A204.1 (cell line): ENCODE data around the gene NLRX1.
"Not testable (repeated sequence)": the region's sequence is repeated elsewhere in the genome, so short reads cannot be mapped to it uniquely, and the experiment has no call there.

Experiments
- FAIRE-seq: peaks from 2 replicates; lab custom pipeline; 2012; peaks lifted over from hg19 to GRCh38; lab: Jason Lieb, UNC

Gene NLRX1, protein sequence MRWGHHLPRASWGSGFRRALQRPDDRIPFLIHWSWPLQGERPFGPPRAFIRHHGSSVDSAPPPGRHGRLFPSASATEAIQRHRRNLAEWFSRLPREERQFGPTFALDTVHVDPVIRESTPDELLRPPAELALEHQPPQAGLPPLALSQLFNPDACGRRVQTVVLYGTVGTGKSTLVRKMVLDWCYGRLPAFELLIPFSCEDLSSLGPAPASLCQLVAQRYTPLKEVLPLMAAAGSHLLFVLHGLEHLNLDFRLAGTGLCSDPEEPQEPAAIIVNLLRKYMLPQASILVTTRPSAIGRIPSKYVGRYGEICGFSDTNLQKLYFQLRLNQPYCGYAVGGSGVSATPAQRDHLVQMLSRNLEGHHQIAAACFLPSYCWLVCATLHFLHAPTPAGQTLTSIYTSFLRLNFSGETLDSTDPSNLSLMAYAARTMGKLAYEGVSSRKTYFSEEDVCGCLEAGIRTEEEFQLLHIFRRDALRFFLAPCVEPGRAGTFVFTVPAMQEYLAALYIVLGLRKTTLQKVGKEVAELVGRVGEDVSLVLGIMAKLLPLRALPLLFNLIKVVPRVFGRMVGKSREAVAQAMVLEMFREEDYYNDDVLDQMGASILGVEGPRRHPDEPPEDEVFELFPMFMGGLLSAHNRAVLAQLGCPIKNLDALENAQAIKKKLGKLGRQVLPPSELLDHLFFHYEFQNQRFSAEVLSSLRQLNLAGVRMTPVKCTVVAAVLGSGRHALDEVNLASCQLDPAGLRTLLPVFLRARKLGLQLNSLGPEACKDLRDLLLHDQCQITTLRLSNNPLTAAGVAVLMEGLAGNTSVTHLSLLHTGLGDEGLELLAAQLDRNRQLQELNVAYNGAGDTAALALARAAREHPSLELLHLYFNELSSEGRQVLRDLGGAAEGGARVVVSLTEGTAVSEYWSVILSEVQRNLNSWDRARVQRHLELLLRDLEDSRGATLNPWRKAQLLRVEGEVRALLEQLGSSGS

DNA sequence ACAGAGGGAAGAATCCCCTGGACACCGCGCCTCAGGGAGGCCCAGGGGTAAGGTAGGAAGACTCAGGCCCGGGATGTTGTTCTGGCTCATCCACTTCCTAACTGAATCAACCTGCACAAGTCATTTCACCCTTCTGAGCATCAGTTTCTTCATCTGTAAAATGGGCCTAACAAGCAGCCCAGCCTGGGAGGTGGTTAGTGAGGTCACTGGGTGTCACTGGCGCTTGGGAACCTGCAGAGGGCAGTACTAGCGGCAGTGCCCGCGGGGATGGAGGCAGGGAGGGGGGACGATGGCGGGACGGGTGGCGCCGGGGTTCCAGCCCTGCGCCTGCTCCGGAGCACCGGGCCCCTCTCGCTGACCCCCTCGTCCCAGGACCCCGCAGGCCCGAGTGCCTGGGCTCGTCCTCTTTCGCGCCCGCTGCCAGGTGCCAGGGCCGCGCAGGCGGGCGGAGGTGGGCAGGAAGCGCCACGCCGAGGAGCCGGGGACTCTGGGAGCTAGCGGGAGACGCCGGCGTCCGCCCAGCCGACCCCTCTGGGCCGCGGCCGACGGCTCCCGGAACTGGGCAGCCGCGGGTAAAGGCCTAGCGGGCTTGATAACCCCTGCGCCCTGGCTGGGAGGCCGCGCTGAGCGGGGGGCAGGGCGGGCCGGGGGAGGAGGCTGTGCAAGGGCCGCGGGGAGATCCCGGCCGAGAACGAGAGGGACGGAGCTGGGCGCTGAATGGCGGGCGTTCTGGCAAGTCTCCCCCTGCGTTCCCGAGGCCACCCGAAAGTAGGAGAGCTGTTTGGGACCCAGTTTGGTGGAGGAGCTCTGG is at the start of gene NLRX1:
NLRX1 (plus strand) TSS at position 255 of the 811 bp plus-strand sequence. CDS start 2,679 bp downstream, outside the sequence.
- no peak for FAIRE-seq

DNA sequence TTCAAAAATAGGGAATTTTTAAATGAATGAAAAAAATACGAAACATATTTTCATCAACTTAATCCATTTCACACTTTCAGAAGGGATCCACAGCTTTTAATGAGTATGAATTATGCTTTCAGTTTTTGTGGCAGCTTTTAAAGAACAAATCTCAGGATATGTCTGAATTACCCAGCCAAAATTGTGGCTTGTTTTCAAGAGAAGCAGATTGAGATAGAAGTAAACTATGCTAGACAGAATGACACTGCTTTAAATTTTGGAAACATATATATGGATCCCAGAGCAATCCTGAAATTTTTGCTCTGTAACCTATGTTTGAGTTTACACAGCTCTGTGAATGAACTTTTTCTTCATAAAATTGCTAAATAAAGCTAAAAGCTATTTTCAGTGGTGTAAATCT is 49.6 kb upstream of the NLRX1 start:
- FAIRE-seq = no peak

DNA sequence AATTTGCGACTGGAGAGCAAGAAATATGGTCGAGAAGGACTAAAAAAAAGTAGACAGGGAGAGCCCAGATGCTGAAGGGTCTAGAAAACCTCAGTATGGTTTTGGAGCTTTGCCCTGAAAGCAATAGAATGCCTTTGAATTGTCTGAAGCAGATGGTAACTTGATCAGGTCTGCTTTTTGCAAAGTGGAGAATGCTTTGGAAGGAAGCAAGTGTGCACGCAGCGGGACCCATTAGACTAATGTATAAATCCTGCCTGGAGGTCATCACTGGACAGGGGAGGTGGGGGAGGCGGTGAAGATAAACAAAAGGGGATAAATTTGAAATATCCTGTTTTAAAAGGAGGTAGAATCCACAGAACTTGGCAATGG is 47.9 kb upstream of the NLRX1 start:
- FAIRE-seq = no peak

DNA sequence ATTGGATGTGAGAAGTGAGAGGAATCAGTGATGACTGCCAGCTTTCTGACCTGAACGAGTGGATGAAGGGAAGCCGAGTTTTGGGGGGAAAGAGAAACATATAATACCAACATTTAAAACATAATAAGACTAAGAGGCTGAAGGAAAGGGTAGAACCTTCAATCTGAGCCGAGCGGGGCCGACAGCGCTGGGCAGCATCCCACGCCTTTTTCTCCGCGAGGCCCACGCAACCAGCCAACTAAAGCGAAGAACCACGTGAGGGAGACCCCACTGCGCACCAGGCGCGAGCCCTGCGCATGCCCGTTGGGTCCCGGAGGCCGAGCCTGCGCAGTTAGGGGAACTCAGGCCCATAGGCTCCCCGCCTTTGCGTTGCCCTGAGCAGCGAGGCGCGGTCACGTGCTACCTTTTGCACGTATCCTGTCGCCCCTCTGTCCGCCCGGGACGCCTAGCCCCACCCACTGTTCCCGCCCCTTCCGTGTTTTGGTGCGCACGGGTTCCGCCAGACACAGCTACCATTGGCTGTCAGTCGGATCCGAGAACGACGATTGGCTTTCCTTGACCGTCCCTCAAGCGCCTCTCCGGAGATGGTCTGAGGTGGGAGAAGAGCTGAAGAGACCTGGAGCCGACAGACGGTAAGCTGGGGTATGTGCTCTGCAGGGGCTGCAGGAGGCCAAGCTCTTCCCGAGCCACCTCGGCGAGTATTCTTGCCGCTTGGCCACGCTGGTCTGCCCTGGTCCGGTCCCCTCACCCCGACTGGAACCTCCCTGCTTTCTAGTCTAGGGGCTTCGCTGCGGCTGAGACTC is 47.3 kb upstream of the NLRX1 start, which contains the start of gene HINFP:
HINFP (plus strand) TSS at position 573 of the 803 bp plus-strand sequence. CDS start 5,365 bp downstream, outside the sequence.
- peak; percentile 97 for FAIRE-seq

DNA sequence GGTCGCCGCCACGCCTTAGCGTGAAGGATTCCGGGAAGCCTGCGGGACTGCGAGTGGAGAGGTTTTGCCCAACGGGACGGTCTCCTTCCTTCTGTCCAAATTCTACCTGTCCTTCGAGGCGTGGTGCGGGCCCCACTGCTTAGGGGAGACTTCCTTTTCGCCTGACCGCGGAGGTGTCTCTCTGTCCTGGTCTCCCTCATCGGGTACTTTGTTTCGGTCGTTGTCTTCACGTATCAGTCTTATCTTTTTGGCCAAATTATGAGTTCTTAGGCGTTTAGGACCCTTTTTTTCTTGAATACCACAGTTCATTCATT is 46.8 kb upstream of the NLRX1 start:
- FAIRE-seq = no peak

DNA sequence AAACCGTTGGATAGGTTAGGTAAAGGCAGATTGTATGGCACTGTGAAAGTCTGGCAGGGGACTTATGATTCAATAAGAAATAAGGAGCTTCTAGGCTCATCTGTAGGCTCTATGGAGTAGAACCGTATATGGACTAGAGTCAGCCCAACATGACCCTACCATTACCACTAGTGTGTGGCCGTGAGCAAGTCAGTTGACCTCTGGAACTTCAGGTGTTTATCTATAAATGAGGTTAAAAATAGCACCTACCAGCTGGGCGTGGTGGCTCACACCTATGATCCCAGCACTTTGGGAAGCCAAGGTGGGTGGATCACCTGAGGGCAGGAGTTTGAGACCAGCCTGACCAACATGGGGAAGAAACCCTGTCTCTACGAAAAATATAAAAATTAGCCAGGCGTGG is 42.7 kb upstream of the NLRX1 start:
- no peak for FAIRE-seq

DNA sequence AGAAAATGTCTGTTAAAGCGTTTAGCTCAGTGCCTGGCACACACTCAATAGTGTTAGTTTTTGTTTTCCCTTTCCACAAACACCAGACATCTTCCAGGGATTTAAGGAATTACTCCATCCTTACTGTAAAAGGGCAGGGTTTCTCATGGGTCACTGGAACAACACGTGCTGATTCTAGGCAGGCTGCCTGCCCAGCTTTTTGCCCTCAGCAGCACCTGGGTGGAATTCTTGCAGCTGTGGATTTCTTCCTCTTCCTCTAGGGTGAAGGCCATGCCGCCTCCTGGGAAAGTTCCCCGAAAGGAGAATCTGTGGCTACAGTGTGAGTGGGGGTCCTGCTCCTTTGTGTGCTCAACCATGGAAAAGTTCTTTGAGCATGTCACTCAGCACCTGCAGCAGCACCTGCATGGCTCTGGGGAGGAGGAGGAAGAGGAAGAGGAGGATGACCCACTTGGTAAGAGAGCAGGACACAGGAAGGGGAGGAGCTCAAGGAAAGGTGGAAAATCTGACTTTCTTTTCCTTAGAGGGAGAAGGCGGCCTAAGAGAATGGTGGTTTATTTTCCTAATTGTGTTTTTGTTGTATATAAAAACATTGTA is 41.8 kb upstream of the NLRX1 start:
- no peak for FAIRE-seq

DNA sequence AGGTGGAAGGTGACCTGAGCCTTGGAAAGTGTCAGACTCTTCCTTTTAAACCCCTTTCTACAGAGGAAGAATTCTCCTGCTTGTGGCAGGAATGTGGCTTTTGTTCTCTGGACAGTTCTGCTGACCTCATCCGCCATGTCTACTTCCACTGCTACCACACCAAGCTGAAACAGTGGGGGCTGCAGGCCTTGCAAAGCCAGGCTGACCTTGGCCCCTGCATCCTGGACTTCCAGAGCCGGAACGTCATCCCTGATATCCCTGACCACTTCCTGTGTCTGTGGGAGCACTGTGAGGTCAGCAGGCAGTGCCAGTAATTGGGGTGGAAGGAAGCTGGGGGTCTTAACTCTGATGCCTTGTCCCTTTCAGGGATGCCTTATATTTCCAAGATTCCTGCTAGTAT is 37.9 kb upstream of the NLRX1 start:
- FAIRE-seq = no peak

DNA sequence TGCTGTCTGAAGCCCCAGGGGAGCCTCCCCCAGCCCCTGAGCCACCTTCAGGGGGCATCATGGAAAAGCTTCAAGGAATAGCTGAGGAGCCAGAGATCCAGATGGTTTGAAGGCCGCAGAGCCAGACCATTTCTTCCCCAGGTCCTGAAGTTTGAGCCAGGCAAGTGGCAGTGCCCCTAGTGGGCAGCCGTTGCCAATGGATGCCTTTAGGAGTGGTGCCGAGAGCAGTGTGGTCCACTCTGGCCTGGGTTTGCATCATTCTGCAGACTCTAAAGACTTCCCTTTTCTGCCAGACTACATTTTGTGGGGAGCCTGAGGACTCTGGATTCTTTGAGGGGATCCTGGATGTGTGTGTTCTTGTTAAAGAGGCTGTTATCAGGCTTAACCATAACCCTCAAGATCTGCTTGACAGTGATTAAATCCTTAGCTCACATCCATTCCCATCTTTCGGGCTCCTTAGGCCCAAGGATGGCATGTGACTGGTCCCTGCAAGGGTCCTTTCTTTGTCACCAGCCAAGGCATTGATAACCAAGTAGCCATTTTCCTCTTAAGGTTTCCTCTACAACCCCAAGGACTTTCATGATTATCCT is 34.0 kb upstream of the NLRX1 start:
- FAIRE-seq = no peak

DNA sequence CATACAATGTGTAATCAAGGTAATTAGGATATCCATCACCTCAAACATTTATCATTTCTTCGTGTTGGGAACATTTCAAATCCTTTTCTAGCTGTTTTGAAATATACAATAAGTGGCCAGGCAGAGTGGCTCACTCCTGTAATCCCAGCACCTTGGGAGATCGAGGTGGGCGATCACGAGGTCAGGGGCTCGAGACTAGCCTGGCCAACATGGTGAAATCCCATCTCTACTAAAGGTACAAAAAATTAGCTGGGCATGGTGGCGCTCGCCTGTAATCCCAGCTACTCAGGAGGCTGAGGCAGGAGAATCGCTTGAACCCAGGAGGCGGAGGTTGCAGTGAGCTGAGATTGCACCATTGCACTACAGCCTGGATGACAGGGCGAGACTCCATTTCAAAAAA is 29.2 kb upstream of the NLRX1 start:
- FAIRE-seq = not testable (repeated sequence)

DNA sequence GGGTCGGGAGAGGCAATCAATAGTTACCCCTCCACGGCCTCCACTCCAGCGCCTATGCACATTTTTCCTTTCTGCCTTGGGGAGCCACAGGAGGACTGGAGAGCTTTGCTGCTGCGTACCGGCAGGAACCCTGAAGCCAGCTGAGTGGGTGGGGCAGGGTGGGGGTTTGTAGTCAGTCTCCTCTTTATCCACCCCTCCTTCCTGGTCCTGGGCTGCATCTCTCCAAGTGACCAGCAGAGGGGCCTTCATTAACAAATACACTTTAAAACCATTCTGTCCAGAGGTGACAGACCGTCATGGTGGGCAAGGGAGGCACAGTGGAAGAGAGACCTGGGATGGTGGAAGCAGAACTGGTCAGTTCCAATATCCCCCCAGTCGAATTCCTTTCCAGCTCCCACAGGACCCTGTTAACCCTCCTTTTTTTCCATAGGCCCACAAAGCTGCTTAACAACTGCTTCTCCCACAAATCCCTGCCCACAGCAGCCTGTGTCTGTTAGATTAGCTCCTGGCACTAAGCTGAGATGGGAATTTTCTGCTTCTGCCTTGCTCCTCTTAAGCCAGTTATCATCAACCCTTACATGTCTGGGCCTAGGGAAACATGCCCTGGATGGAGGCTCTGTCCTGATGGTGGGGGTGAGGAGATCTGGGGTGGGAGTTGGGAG is 23.6 kb upstream of the NLRX1 start:
- no peak for FAIRE-seq

DNA sequence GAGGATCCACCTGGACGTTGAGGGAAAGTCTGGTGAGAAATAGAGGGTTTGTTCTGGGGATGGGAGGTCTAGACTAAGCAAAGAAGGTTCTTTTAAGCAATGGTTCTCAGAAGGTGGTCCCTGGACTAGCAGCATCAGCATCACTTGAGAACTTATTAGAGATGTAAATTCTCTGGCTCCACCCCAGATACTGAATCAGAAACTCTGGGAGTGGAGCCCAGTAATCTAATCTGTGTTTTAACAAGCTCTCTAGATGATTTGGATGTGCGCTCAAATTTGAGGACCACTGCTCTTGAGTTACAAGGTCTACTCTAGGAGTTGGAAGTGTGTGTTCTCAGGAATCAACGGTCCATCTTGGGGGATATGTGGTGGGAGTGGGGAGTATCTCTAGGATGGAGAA is 23.0 kb upstream of the NLRX1 start:
- no peak for FAIRE-seq

DNA sequence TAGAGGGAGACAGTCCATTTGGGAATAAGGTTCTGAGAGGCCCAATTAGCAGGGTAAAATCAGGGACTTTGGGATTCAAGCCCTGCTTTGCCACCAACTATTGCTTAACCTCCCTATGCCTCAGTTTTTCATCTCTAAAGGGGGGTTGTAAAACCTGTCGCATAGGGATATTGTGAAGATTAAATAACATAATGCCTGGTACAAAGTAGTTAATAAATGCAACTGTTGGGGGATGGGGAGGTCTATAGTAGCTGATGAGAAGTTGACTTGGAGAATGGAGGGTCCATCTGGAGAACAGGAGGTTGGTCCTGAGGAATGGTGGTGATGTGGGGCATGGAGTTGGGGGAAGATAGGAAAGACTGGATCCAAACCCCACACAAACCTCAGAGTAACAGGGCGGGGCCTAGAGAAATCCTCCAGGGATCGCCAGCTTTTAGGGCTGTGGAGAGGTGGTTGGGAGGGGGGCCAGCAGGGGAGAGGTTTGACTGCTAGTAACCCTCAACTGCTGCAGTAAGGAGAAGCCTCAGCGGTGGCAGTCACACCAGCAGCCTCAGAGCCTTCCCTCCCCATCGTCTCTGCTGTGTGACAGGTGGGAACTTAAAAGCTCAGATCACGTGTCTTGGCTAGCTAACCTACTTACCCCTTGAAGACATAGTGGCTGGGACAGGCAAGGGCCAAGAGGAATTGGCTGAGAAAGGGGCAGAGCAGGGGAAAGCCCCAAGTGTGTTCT is 20.8 kb upstream of the NLRX1 start:
- no peak for FAIRE-seq

DNA sequence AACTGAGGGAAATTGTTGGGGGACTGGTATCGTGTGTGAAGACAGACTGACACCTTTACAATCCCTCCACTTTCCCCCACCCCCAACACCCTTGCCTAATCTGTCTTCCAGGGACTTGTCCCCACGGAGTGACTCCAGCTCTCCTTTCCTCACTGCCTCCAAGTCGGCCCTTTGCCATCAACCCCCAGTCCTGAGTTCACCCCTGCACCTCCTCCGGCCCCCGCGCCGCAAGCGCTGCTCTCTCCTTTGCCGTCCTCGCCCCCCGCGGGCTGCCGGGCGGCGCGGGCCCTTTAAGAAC is 19.9 kb upstream of the NLRX1 start:
- no peak for FAIRE-seq

DNA sequence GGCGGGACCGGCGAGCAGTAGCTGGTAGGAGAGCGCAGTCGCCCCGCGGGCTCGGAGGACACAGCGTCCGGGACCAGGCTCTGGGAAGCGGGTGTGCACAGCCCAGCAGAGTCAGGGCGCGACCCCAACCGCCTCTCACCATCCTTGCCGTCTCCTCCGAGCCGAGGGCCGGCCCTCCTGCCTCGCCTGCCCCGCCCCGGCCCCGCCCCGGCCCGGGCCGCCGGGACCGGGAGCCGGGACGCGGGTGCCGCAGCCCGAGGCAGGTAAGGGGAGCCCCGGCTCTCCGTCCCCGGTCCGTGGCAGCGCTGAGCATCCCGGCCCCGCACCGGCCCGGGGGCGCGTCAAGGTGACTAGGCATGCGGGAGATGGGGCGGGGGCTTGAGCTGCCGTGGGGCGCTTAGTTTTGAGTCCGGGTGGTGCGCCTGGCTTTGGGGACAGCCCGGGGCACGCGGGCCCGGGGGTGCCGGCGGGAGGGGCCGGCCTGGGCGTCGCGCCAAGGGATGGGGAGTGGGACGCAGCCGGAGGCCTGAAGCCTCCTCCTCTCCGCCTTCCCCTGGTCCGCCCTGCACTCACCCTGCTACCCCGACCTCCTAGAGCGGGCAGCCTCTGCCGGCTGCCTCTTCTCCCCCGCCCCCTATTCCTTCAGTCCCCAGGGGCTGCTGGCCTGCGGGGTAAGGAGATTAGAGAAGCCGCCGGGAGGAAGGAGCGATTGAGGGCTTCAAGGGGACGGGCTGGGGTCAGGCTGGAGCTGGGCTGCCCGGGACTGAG is 19.3 kb upstream of the NLRX1 start, which contains the start of gene ABCG4:
ABCG4 (plus strand) TSS at position 35 of the 768 bp plus-strand sequence. CDS start 914 bp downstream, outside the sequence.
- no peak for FAIRE-seq

DNA sequence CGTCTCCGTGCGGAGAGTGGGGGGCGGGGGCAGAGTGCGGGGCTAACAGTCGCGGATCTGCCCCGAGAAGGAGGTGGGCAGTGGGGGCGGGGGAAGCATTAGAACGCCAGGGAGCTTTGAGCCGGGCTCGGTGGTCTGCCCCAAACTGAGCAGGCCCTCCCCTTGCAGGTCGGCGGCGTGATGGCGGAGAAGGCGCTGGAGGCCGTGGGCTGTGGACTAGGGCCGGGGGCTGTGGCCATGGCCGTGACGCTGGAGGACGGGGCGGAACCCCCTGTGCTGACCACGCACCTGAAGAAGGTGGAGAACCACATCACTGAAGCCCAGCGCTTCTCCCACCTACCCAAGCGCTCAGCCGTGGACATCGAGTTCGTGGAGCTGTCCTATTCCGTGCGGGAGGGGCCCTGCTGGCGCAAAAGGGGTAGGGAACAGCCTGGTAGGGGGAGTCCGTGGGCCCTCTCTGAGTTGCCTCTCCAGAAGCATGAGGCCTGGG is 18.7 kb upstream of the NLRX1 start:
- no peak for FAIRE-seq

DNA sequence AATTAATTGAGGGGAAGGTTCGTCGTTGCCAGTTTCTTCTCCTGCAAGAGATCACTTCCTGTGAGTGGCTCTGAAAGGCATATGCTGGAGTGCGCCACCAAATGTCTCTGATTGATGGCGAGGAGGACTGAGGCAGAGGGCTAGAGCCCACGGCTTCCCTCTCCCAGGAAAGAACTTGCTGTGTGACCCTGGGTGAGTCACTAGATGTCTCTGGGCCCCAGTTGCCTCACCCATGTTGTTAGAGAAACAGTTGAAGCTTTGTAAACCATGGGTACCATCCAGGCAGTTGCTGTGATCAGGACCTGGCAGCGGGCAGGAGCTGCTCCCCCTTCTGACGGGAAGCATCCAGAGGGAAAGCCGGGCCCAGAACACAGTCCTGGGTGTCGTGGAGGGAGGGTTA is 16.5 kb upstream of the NLRX1 start:
- FAIRE-seq = no peak

DNA sequence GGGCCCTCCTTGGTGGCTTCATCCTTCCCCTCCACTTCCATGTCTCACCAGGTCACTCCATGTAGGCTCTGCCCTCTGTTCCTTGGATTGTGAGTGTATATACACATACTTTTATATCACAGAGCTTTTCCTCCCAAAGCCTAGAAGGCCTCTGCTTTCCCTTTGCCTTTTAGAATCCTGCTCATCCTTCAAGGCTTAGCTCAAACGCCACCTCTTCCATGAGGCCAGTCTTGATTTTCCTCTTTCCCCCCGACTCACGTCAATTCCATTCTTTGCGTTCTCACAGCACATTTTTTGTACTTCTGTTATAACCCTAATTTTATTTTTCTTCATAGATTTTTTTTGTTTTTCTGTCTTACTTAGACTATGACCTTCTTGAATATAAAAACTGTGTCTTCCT is 15.9 kb upstream of the NLRX1 start:
- FAIRE-seq = no peak
